Measurements from ENCODE around the gene APBA1. TPM values are rescaled to one million over a fixed set of nuclear protein-coding genes. Genes with fewer than 3 reads are reported as not detected.

APBA1 gene
- total and polyA plus RNA-seq, 5 donors from 2014 or later, result 0.20 TPM; not detected in 4

DNA sequence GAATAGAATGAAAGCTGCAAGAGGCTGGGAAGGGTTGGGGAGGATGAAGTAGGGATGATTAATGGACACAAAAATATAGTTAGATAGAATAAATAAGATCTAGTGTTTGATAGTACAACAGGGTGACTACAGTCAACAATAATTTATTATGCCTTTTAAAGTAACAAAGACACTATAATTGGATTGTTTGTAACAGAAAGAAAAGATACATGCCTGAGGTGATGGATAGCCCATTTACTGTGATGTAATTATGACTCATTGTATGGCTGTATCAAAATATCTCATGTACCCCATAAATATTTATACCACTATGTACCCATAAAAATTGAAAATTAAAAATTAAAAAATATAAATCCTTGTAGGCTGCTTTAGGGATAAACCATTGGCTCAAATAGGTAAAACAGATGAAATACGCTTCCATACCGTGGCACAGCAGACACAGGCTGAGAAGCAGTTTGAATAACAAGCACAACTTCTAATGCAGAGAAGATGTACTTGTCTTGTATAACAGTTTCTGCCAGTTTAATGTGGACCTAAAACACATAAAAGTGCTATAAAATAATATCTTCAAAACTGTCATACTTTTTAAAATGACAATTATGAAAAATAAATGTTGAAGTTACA, 34.9 kb downstream of the APBA1 start:
- no peak for ATAC-seq (ENCODE audit: low read depth in 2 of 2)
- peaks cover 17% of the 10 kb centered on the region for H3K27me3 Mint-ChIP-seq
- no peaks in the 10 kb centered on the region for H3K36me3 Mint-ChIP-seq
- H3K4me3 Mint-ChIP-seq, result no peak overlapping the region
- Histone ChIP-seq H3K4me1 (ENCODE audit: control insufficient read depth, insufficient read depth, low read length, poor library complexity, severe bottlenecking) (no peaks in the 10 kb centered on the region), H3K27ac (ENCODE audit: insufficient read depth, low read length, poor library complexity, severe bottlenecking) (no peak overlapping the region), H3K36me3 (ENCODE audit: control insufficient read depth, insufficient read depth, low read length) (no peaks in the 10 kb centered on the region), H3K9me3 (ENCODE audit: control insufficient read depth in 2 of 2, low read length in 2 of 2) (no peaks in the 10 kb centered on the region), H3K4me3 (ENCODE audit: low read depth, low read length) (no peak overlapping the region), H3K27me3 (ENCODE audit: control insufficient read depth, insufficient read depth, low read length) (no peaks in the 10 kb centered on the region)
- H3K27ac Mint-ChIP-seq, result no peak overlapping the region
- no peak for DNase-seq
- H3K9me3 Mint-ChIP-seq, result peaks cover 0 to 2% (median 0%) of the 10 kb centered on the region in 7 donors
- H3K4me1 Mint-ChIP-seq, result no peaks in the 10 kb centered on the region

- Mint-ChIP-seq H3K27ac (no peak overlapping the region), H3K27me3 (peaks cover 23% of the 10 kb centered on the region), H3K36me3 (no peaks in the 10 kb centered on the region), H3K4me1 (no peaks in the 10 kb centered on the region), H3K9me3 (peaks cover 0 to 2% (median 0%) of the 10 kb centered on the region in 7 donors), H3K4me3 (no peak overlapping the region)
- H3K36me3 ChIP-seq (ENCODE audit: control insufficient read depth, insufficient read depth, low read length), result no peaks in the 10 kb centered on the region
- H3K4me1 ChIP-seq (ENCODE audit: control insufficient read depth, insufficient read depth, low read length, poor library complexity, severe bottlenecking), result no peaks in the 10 kb centered on the region
- no peak for DNase-seq
- no peaks in the 10 kb centered on the region for H3K9me3 ChIP-seq (ENCODE audit: control insufficient read depth in 2 of 2, low read length in 2 of 2)
- H3K27me3 ChIP-seq (ENCODE audit: control insufficient read depth, insufficient read depth, low read length), result no peaks in the 10 kb centered on the region
- no peak overlapping the region for H3K4me3 ChIP-seq (ENCODE audit: low read depth, low read length)
- no peak for ATAC-seq (ENCODE audit: low read depth in 2 of 2)
- H3K27ac ChIP-seq (ENCODE audit: insufficient read depth, low read length, poor library complexity, severe bottlenecking), result no peak overlapping the region
These were observed 38.5 kb downstream of the APBA1 start for GRCh38 chr9:69633716-69634115.

DNA sequence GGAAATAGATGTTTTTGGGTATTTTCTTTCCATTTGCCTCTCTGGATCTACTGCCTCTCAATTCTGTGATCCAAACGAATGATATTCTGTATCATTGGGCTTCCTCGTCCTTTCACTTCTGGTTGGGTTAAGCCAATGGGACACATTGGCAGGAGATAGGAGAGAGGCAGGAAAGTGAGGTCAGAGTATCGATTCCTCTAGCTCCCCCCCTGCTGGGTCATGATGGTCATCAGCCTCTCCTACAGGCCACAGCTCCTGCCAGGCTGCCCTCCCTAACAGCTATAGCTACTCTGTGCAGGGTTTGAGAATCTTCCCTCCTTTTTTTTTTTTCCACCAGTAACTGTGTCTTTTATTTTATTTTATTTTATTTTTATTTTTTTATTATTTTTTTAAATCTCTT, 39.4 kb downstream of the APBA1 start:
- ATAC-seq (ENCODE audit: low read depth in 2 of 2) (no peak), DNase-seq (no peak)
- H3K27ac ChIP-seq (ENCODE audit: insufficient read depth, low read length, poor library complexity, severe bottlenecking), result no peak overlapping the region
- H3K27me3 ChIP-seq (ENCODE audit: control insufficient read depth, insufficient read depth, low read length), result no peaks in the 10 kb centered on the region
- no peaks in the 10 kb centered on the region for H3K4me1 Mint-ChIP-seq
- no peak overlapping the region for H3K4me3 ChIP-seq (ENCODE audit: low read depth, low read length)
- peaks cover 0 to 2% (median 0%) of the 10 kb centered on the region in 7 donors for H3K9me3 Mint-ChIP-seq
- no peak overlapping the region for H3K27ac Mint-ChIP-seq
- peaks cover 22% of the 10 kb centered on the region for H3K27me3 Mint-ChIP-seq
- no peaks in the 10 kb centered on the region for H3K36me3 Mint-ChIP-seq
- no peaks in the 10 kb centered on the region for H3K4me1 ChIP-seq (ENCODE audit: control insufficient read depth, insufficient read depth, low read length, poor library complexity, severe bottlenecking)
- no peak overlapping the region for H3K4me3 Mint-ChIP-seq
- H3K36me3 ChIP-seq (ENCODE audit: control insufficient read depth, insufficient read depth, low read length), result no peaks in the 10 kb centered on the region
- no peaks in the 10 kb centered on the region for H3K9me3 ChIP-seq (ENCODE audit: control insufficient read depth in 2 of 2, low read length in 2 of 2)

DNA sequence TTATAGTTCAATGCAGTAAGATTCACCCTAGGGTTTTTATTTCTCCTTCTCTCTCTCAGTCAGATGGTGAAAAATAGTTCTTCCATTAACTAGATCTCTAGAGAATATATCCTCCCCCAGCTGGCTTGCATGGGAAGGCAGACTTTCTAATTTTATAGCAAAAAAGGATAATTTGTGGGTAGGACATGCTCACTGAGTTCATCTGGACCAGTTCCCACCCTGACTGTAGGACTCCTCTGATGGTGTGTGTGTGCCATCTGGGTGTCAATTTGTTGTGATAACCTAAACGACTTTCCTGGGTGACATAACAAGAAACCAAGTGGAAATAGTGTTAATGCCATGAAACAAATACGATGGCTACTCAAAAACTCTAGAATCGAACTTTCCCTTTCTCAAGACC, 44.9 kb downstream of the APBA1 start:
- Histone ChIP-seq H3K9me3 (ENCODE audit: control insufficient read depth in 2 of 2, low read length in 2 of 2) (no peaks in the 10 kb centered on the region), H3K4me1 (ENCODE audit: control insufficient read depth, insufficient read depth, low read length, poor library complexity, severe bottlenecking) (no peaks in the 10 kb centered on the region), H3K27me3 (ENCODE audit: control insufficient read depth, insufficient read depth, low read length) (no peaks in the 10 kb centered on the region), H3K27ac (ENCODE audit: insufficient read depth, low read length, poor library complexity, severe bottlenecking) (no peak overlapping the region), H3K4me3 (ENCODE audit: low read depth, low read length) (no peak overlapping the region), H3K36me3 (ENCODE audit: control insufficient read depth, insufficient read depth, low read length) (no peaks in the 10 kb centered on the region)
- Mint-ChIP-seq H3K36me3 (no peaks in the 10 kb centered on the region), H3K27ac (no peak overlapping the region), H3K27me3 (peaks cover 6% of the 10 kb centered on the region), H3K9me3 (no peaks in the 10 kb centered on the region), H3K4me1 (no peaks in the 10 kb centered on the region), H3K4me3 (no peak overlapping the region)
- ATAC-seq (ENCODE audit: low read depth in 2 of 2), result no peak
- DNase-seq, result no peak

DNA sequence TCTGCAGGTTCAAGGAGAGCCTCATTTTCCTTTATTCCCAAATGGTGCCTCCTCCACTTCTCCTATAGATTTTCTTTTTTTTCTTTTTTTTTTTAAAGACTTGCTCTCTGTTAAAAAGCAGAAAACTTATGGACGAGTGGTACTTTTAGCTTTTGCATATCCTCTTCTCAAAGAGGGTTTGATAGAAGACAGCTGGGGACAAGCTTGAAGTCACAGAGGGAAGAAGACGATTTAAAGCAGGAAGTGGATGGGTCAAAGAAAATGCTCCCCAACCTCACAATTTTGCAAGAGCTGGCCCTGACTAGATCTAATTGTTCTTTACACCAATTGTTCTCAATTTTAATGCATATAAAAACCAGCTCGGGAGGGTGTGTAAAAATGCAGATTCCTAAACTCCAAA, 48.9 kb downstream of the APBA1 start:
- Histone ChIP-seq H3K9me3 (ENCODE audit: control insufficient read depth in 2 of 2, low read length in 2 of 2) (no peaks in the 10 kb centered on the region), H3K4me1 (ENCODE audit: control insufficient read depth, insufficient read depth, low read length, poor library complexity, severe bottlenecking) (no peaks in the 10 kb centered on the region), H3K27ac (ENCODE audit: insufficient read depth, low read length, poor library complexity, severe bottlenecking) (no peak overlapping the region), H3K4me3 (ENCODE audit: low read depth, low read length) (no peak overlapping the region), H3K27me3 (ENCODE audit: control insufficient read depth, insufficient read depth, low read length) (no peaks in the 10 kb centered on the region), H3K36me3 (ENCODE audit: control insufficient read depth, insufficient read depth, low read length) (no peaks in the 10 kb centered on the region)
- DNase-seq (no peak), ATAC-seq (ENCODE audit: low read depth in 2 of 2) (no peak)
- H3K4me1 Mint-ChIP-seq, result no peaks in the 10 kb centered on the region
- no peak overlapping the region for H3K4me3 Mint-ChIP-seq
- H3K27ac Mint-ChIP-seq, result no peak overlapping the region
- H3K27me3 Mint-ChIP-seq, result no peaks in the 10 kb centered on the region
- H3K9me3 Mint-ChIP-seq, result peaks cover 0 to under 1% (median 0%) of the 10 kb centered on the region in 7 donors
- no peaks in the 10 kb centered on the region for H3K36me3 Mint-ChIP-seq

GRCh38 chr9:69622676-69623075, 49.5 kb downstream of the APBA1 start:
- no peaks in the 10 kb centered on the region for H3K4me1 ChIP-seq (ENCODE audit: control insufficient read depth, insufficient read depth, low read length, poor library complexity, severe bottlenecking)
- H3K27me3 ChIP-seq (ENCODE audit: control insufficient read depth, insufficient read depth, low read length), result no peaks in the 10 kb centered on the region
- no peak overlapping the region for H3K4me3 Mint-ChIP-seq
- H3K36me3 ChIP-seq (ENCODE audit: control insufficient read depth, insufficient read depth, low read length), result no peaks in the 10 kb centered on the region
- H3K9me3 Mint-ChIP-seq, result peaks cover 0 to 2% (median 0%) of the 10 kb centered on the region in 7 donors
- H3K36me3 Mint-ChIP-seq, result no peaks in the 10 kb centered on the region
- no peaks in the 10 kb centered on the region for H3K9me3 ChIP-seq (ENCODE audit: control insufficient read depth in 2 of 2, low read length in 2 of 2)
- no peak for DNase-seq
- ATAC-seq (ENCODE audit: low read depth in 2 of 2), result no peak
- H3K27ac Mint-ChIP-seq, result no peak overlapping the region
- H3K27ac ChIP-seq (ENCODE audit: insufficient read depth, low read length, poor library complexity, severe bottlenecking), result no peak overlapping the region
- no peaks in the 10 kb centered on the region for H3K27me3 Mint-ChIP-seq
- H3K4me3 ChIP-seq (ENCODE audit: low read depth, low read length), result no peak overlapping the region
- H3K4me1 Mint-ChIP-seq, result no peaks in the 10 kb centered on the region

DNA sequence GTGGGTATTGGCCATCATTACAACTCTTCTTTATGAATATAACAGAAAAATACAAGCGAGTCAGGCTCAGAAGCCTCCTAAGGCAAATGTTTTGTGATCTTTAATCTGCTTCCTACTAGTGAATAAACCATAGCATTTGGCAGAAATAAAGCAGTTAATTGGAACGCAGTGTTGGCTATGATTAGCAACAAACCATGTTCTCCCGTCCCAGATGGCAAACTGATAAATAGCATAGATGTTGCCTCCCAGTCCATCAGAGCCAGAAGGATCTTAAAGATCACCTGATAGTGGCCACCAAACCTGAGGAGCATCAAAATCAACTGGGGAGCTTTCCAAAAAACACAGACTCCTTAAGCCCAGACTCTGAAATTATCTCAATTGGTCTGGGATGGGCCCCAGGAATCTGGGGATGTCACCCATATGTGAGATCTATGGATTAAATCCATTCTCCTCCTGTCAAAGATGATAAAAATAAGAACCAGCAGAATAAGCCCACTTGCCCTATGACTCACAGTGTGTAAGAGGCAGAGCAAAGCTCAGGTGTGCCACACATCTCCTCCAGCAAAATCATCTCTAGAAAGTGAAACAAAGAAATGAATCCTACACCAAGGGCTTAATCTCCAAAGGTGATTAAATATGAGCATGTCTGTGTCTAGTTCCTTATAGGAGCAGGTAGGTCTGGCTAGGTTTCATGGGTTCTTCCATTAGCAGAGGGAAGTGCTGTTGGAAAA, 50.3 kb downstream of the APBA1 start:
- no peak for ATAC-seq (ENCODE audit: low read depth in 2 of 2)
- Mint-ChIP-seq H3K4me3 (no peak overlapping the region), H3K27ac (no peak overlapping the region), H3K4me1 (no peaks in the 10 kb centered on the region), H3K27me3 (no peaks in the 10 kb centered on the region), H3K9me3 (peaks cover 0 to 2% (median 0%) of the 10 kb centered on the region in 7 donors), H3K36me3 (no peaks in the 10 kb centered on the region)
- Histone ChIP-seq H3K27ac (ENCODE audit: insufficient read depth, low read length, poor library complexity, severe bottlenecking) (no peak overlapping the region), H3K9me3 (ENCODE audit: control insufficient read depth in 2 of 2, low read length in 2 of 2) (no peaks in the 10 kb centered on the region), H3K36me3 (ENCODE audit: control insufficient read depth, insufficient read depth, low read length) (no peaks in the 10 kb centered on the region), H3K27me3 (ENCODE audit: control insufficient read depth, insufficient read depth, low read length) (no peaks in the 10 kb centered on the region), H3K4me3 (ENCODE audit: low read depth, low read length) (no peak overlapping the region), H3K4me1 (ENCODE audit: control insufficient read depth, insufficient read depth, low read length, poor library complexity, severe bottlenecking) (no peaks in the 10 kb centered on the region)
- DNase-seq, result no peak

GRCh38 chr9:69620731-69621130, 51.4 kb downstream of the APBA1 start:
- Histone ChIP-seq H3K9me3 (ENCODE audit: control insufficient read depth in 2 of 2, low read length in 2 of 2) (no peaks in the 10 kb centered on the region), H3K27me3 (ENCODE audit: control insufficient read depth, insufficient read depth, low read length) (no peaks in the 10 kb centered on the region), H3K36me3 (ENCODE audit: control insufficient read depth, insufficient read depth, low read length) (no peaks in the 10 kb centered on the region), H3K4me1 (ENCODE audit: control insufficient read depth, insufficient read depth, low read length, poor library complexity, severe bottlenecking) (no peaks in the 10 kb centered on the region), H3K4me3 (ENCODE audit: low read depth, low read length) (no peak overlapping the region), H3K27ac (ENCODE audit: insufficient read depth, low read length, poor library complexity, severe bottlenecking) (no peak overlapping the region)
- Mint-ChIP-seq H3K36me3 (no peaks in the 10 kb centered on the region), H3K9me3 (peaks cover 0 to 2% (median 0%) of the 10 kb centered on the region in 7 donors), H3K4me3 (no peak overlapping the region), H3K27me3 (peaks cover 3% of the 10 kb centered on the region), H3K4me1 (no peaks in the 10 kb centered on the region), H3K27ac (no peak overlapping the region)
- ATAC-seq (ENCODE audit: low read depth in 2 of 2) (no peak), DNase-seq (no peak)

All from CD4-positive, CD25-positive, alpha-beta regulatory T cell (primary cell).